ENCODE measurements around the gene CLMP.

DNA sequence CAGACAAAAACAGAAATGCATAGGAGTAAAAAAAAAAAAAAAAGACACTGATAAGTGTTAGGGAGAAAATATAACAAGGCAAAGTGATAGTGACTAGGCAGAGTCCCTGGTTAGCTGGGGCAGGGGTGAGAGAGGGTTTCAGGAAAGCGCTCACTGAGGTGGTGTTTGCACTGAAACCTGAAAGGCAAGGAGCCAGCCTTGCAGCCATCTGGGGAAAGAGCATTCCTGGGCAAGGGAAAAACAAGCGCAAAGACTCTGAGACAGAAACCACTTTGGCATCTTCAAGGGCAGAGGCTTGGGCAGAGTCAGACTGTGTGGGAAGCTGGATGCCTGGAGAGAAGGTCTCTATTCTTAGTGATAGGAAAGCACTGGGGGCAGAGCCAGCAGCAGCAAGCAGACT is 14.5 kb downstream of the CLMP start:
- TF ChIP-seq, protein P1, sequence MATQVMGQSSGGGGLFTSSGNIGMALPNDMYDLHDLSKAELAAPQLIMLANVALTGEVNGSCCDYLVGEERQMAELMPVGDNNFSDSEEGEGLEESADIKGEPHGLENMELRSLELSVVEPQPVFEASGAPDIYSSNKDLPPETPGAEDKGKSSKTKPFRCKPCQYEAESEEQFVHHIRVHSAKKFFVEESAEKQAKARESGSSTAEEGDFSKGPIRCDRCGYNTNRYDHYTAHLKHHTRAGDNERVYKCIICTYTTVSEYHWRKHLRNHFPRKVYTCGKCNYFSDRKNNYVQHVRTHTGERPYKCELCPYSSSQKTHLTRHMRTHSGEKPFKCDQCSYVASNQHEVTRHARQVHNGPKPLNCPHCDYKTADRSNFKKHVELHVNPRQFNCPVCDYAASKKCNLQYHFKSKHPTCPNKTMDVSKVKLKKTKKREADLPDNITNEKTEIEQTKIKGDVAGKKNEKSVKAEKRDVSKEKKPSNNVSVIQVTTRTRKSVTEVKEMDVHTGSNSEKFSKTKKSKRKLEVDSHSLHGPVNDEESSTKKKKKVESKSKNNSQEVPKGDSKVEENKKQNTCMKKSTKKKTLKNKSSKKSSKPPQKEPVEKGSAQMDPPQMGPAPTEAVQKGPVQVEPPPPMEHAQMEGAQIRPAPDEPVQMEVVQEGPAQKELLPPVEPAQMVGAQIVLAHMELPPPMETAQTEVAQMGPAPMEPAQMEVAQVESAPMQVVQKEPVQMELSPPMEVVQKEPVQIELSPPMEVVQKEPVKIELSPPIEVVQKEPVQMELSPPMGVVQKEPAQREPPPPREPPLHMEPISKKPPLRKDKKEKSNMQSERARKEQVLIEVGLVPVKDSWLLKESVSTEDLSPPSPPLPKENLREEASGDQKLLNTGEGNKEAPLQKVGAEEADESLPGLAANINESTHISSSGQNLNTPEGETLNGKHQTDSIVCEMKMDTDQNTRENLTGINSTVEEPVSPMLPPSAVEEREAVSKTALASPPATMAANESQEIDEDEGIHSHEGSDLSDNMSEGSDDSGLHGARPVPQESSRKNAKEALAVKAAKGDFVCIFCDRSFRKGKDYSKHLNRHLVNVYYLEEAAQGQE (IDR thresholded peaks at IDR 0.05; ENCODE audit: low read depth): no peak
- TF ChIP-seq CEBPB (IDR thresholded peaks at IDR 0.05) (no peak), YY1 (IDR thresholded peaks at IDR 0.05; ENCODE audit: low read depth) (no peak), TAF1 (IDR thresholded peaks at IDR 0.05; ENCODE audit: low read depth) (no peak), RAD21 (IDR thresholded peaks at IDR 0.05; ENCODE audit: low read depth) (no peak), EP300 (IDR thresholded peaks at IDR 0.05; ENCODE audit: borderline replicate concordance) (no peak), TCF12 (IDR thresholded peaks at IDR 0.05; ENCODE audit: low read depth) (no peak), EGR1 (IDR thresholded peaks at IDR 0.05) (no peak), CREB1 (IDR thresholded peaks at IDR 0.05; ENCODE audit: low read depth) (no peak), FOXM1 (IDR thresholded peaks at IDR 0.05; ENCODE audit: borderline replicate concordance, low read depth) (no peak), NFIC (IDR thresholded peaks at IDR 0.05) (no peak), TEAD4 (IDR thresholded peaks at IDR 0.05) (no peak)
- TF ChIP-seq, protein P2, sequence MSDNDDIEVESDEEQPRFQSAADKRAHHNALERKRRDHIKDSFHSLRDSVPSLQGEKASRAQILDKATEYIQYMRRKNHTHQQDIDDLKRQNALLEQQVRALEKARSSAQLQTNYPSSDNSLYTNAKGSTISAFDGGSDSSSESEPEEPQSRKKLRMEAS (IDR thresholded peaks at IDR 0.05): no peak
- TF ChIP-seq, protein P3, sequence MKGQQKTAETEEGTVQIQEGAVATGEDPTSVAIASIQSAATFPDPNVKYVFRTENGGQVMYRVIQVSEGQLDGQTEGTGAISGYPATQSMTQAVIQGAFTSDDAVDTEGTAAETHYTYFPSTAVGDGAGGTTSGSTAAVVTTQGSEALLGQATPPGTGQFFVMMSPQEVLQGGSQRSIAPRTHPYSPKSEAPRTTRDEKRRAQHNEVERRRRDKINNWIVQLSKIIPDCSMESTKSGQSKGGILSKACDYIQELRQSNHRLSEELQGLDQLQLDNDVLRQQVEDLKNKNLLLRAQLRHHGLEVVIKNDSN (IDR thresholded peaks at IDR 0.05): no peak
